ENCODE data around the gene CD34. TPM values are rescaled to one million over a fixed set of nuclear protein-coding genes. Genes with fewer than 3 reads are reported as not detected.
A peak's percentile ranks its signal among the peaks of the same experiment; 100 is the strongest.

CD34 gene
- total RNA-seq, 1 experiment from 2014 or later: not detected

- Histone ChIP-seq H3K4me1 (replicated peaks; ENCODE audit: insufficient read depth) (no peaks in the 10 kb centered on the region), H3K9me2 (ENCODE audit: insufficient read depth) (no peaks in the 10 kb centered on the region), H3K27me3 (ENCODE audit: insufficient read depth, low read depth) (peaks cover 4% of the 10 kb centered on the region; the same call in 1 of the 2 replicates), H4K20me1 (ENCODE audit: insufficient read depth) (no peaks in the 10 kb centered on the region), H2AFZ (no peak overlapping the region), H3F3A (ENCODE audit: insufficient read depth, low read depth) (no peaks in the 10 kb centered on the region), H3K4me2 (no peak overlapping the region), H3K79me2 (ENCODE audit: low read depth) (no peaks in the 10 kb centered on the region), H3K9me3 (ENCODE audit: insufficient read depth, low read depth) (no peaks in the 10 kb centered on the region), H3K27ac (no peak overlapping the region), H3K36me3 (ENCODE audit: low read depth) (no peaks in the 10 kb centered on the region), H3K4me3 (no peak overlapping the region)
- ChIA-PET CTCF (no interaction called here), POLR2A (ENCODE audit: unreplicated experiment) (no interaction called here)
- BruUV-seq (replicated peaks): no TSS peak
- no peak for TF ChIP-seq EZH2 (IDR thresholded peaks at IDR 0.05; ENCODE audit: low read depth)
- no peak for TF ChIP-seq CTCF (conservative IDR thresholded peaks at IDR 0.05)
- DNase-seq: no peak
- intact Hi-C loops (cut with micrococcal nuclease; ENCODE audit: unreplicated experiment): no loop called here
These were observed 12.1 kb downstream of the CD34 start for GRCh38 chr1:207898836-207899235.

GRCh38 chr1:207898260-207898659 lies 12.7 kb downstream of the CD34 start:
- Histone ChIP-seq H3K9me2 (ENCODE audit: insufficient read depth) (no peaks in the 10 kb centered on the region), H3K27me3 (ENCODE audit: insufficient read depth, low read depth) (peaks cover 4% of the 10 kb centered on the region; the same call in 1 of the 2 replicates), H3K79me2 (ENCODE audit: low read depth) (no peaks in the 10 kb centered on the region), H3K9me3 (ENCODE audit: insufficient read depth, low read depth) (no peaks in the 10 kb centered on the region), H3K36me3 (ENCODE audit: low read depth) (no peaks in the 10 kb centered on the region), H3K4me1 (replicated peaks; ENCODE audit: insufficient read depth) (no peaks in the 10 kb centered on the region), H3F3A (ENCODE audit: insufficient read depth, low read depth) (no peaks in the 10 kb centered on the region), H3K27ac (no peak overlapping the region), H3K4me3 (no peak overlapping the region), H4K20me1 (ENCODE audit: insufficient read depth) (no peaks in the 10 kb centered on the region), H3K4me2 (no peak overlapping the region), H2AFZ (no peak overlapping the region)
- CTCF ChIA-PET: no interaction called here
- POLR2A ChIA-PET (ENCODE audit: unreplicated experiment): no interaction called here
- intact Hi-C loops (cut with micrococcal nuclease; ENCODE audit: unreplicated experiment): no loop called here
- DNase-seq: no peak
- no peak for TF ChIP-seq EZH2 (IDR thresholded peaks at IDR 0.05; ENCODE audit: low read depth)
- BruUV-seq (replicated peaks): no TSS peak

- ChIA-PET POLR2A (ENCODE audit: unreplicated experiment) (no interaction called here), CTCF (interaction anchor here (1.0 to 1.9 kb wide), 3 partner anchors 12 to 67 kb away, joined by 3 to 19 read pairs (median 10); no protein-coding TSS in a partner anchor)
- no peaks in the 10 kb centered on the region for H3K79me2 ChIP-seq (ENCODE audit: low read depth)
- H2AFZ ChIP-seq: no peak overlapping the region
- no peak for DNase-seq
- no peaks in the 10 kb centered on the region for H4K20me1 ChIP-seq (ENCODE audit: insufficient read depth)
- H3F3A ChIP-seq (ENCODE audit: insufficient read depth, low read depth): no peaks in the 10 kb centered on the region
- H3K27ac ChIP-seq: no peak overlapping the region
- H3K27me3 ChIP-seq (ENCODE audit: insufficient read depth, low read depth): peaks cover 4% of the 10 kb centered on the region; the same call in 1 of the 2 replicates
- no peak overlapping the region for H3K4me2 ChIP-seq
- BruUV-seq (replicated peaks): no TSS peak
- H3K4me1 ChIP-seq (replicated peaks; ENCODE audit: insufficient read depth): no peaks in the 10 kb centered on the region
- no peaks in the 10 kb centered on the region for H3K9me2 ChIP-seq (ENCODE audit: insufficient read depth)
- no peaks in the 10 kb centered on the region for H3K9me3 ChIP-seq (ENCODE audit: insufficient read depth, low read depth)
- H3K36me3 ChIP-seq (ENCODE audit: low read depth): no peaks in the 10 kb centered on the region
- no peak overlapping the region for H3K4me3 ChIP-seq
- intact Hi-C loops (cut with micrococcal nuclease; ENCODE audit: unreplicated experiment): no loop called here
- TF ChIP-seq EZH2 (IDR thresholded peaks at IDR 0.05; ENCODE audit: low read depth): no peak
- TF ChIP-seq CTCF (conservative IDR thresholded peaks at IDR 0.05): peak; percentile 65
These were observed 13.7 kb downstream of the CD34 start for GRCh38 chr1:207897188-207897587.

GRCh38 chr1:207896547-207896946 lies 14.4 kb downstream of the CD34 start:
- H4K20me1 ChIP-seq (ENCODE audit: insufficient read depth): no peaks in the 10 kb centered on the region
- H3K9me3 ChIP-seq (ENCODE audit: insufficient read depth, low read depth): no peaks in the 10 kb centered on the region
- CTCF ChIA-PET: interaction anchor here (1.0 to 1.9 kb wide), 3 partner anchors 11 to 68 kb away, joined by 3 to 19 read pairs (median 10); no protein-coding TSS in a partner anchor
- no peak overlapping the region for H2AFZ ChIP-seq
- no peak overlapping the region for H3K4me2 ChIP-seq
- no peaks in the 10 kb centered on the region for H3K9me2 ChIP-seq (ENCODE audit: insufficient read depth)
- POLR2A ChIA-PET (ENCODE audit: unreplicated experiment): no interaction called here
- no peak overlapping the region for H3K27ac ChIP-seq
- no peak for DNase-seq
- intact Hi-C loops (cut with micrococcal nuclease; ENCODE audit: unreplicated experiment): no loop called here
- BruUV-seq (replicated peaks): no TSS peak
- TF ChIP-seq EZH2 (IDR thresholded peaks at IDR 0.05; ENCODE audit: low read depth) (no peak), CTCF (conservative IDR thresholded peaks at IDR 0.05) (no peak)
- no peaks in the 10 kb centered on the region for H3F3A ChIP-seq (ENCODE audit: insufficient read depth, low read depth)
- no peak overlapping the region for H3K4me3 ChIP-seq
- H3K36me3 ChIP-seq (ENCODE audit: low read depth): no peaks in the 10 kb centered on the region
- no peaks in the 10 kb centered on the region for H3K4me1 ChIP-seq (replicated peaks; ENCODE audit: insufficient read depth)
- no peaks in the 10 kb centered on the region for H3K79me2 ChIP-seq (ENCODE audit: low read depth)
- H3K27me3 ChIP-seq (ENCODE audit: insufficient read depth, low read depth): peaks cover 4% of the 10 kb centered on the region; the same call in 1 of the 2 replicates

All from PC-9 (cell line).